A549 (cell line): Measurements from ENCODE around the gene CRADD.

Experiments
- CBX2 ChIP-seq: fragments of 200-600 bp; sonication (generic); IDR thresholded peaks from 2 replicates; pipeline ENCODE4 v1.6.1; 2016; ENCODE audit warnings: low read depth, mild to moderate bottlenecking, borderline replicate concordance
- CTCF ChIP-seq: fragments of >200 bp; sonication (Bioruptor Twin); formaldehyde crosslinking; IDR thresholded peaks from 3 replicates; pipeline ENCODE4 v1.5.1; 2016
- EP300 ChIP-seq, 2 experiments: fragments of >200 bp; sonication (Bioruptor Twin); formaldehyde crosslinking; IDR thresholded peaks; 2 replicates in 1 of 2; 3 replicates in 1 of 2; pipeline ENCODE4 v1.6.1; 2016 to 2017
- KDM1A ChIP-seq: fragments of 200-600 bp; sonication (generic); IDR thresholded peaks from 2 replicates; pipeline ENCODE4 v1.6.1; 2016; ENCODE audit warnings: low read depth, mild to moderate bottlenecking
- MAX ChIP-seq: IDR thresholded peaks from 2 replicates; pipeline ENCODE4 v1.6.1; 2012
- MYC ChIP-seq: IDR thresholded peaks from 2 replicates; pipeline ENCODE4 v1.6.1; 2012; ENCODE audit warnings: mild to moderate bottlenecking, inconsistent platforms, low read length, improper control_type of control experiment, borderline replicate concordance
- NFE2L2 ChIP-seq: fragments of 150-350 bp; conservative IDR thresholded peaks from 2 replicates; pipeline ENCODE4 v1.6.1; 2014; ENCODE audit warnings: low read length
- POLR2A ChIP-seq: IDR thresholded peaks from 2 replicates; pipeline ENCODE4 v1.6.1; 2012; ENCODE audit warnings: mild to moderate bottlenecking, low read length
- RAD21 ChIP-seq, 2 experiments: fragments of >200 bp in 1 of 2; sonication (Bioruptor Twin) in 1 of 2; formaldehyde crosslinking in 1 of 2; IDR thresholded peaks in 1 of 2; conservative IDR thresholded peaks in 1 of 2; 2 replicates in 1 of 2; 3 replicates in 1 of 2; pipeline ENCODE4 v1.6.1; 2012 to 2018; ENCODE audit warnings: inconsistent platforms in 1 of 2
- RNF2 ChIP-seq: fragments of 200-600 bp; sonication (generic); IDR thresholded peaks from 2 replicates; pipeline ENCODE4 v1.6.1; 2016; ENCODE audit warnings: low read depth, mild to moderate bottlenecking, antibody characterized with exemption, moderate library complexity, borderline replicate concordance
- SMC3 ChIP-seq: fragments of >200 bp; sonication (Bioruptor Twin); formaldehyde crosslinking; IDR thresholded peaks from 3 replicates; pipeline ENCODE4 v1.6.1; 2018; ENCODE audit warnings: inconsistent platforms
- TF ChIP-seq, protein P1 (sequence below): fragments of 450-650 bp; IDR thresholded peaks from 2 replicates; pipeline ENCODE4 v1.6.1; 2014; ENCODE audit warnings: antibody characterized with exemption
- TF ChIP-seq, protein P2 (sequence below): fragments of 200-600 bp; sonication (generic); IDR thresholded peaks from 2 replicates; pipeline ENCODE4 v1.6.1; 2016; ENCODE audit warnings: antibody characterized with exemption, mild to moderate bottlenecking, moderate library complexity

GRCh38 chr12:93783832-93784231 is 106.7 kb downstream of the CRADD start:
- TF ChIP-seq CBX2 = no peak
- TF ChIP-seq CTCF = no peak
- TF ChIP-seq SMC3 = no peak
- no peak for TF ChIP-seq RAD21 (conservative IDR thresholded peaks at IDR 0.05 in 1 of 2, IDR thresholded peaks at IDR 0.05 in 1 of 2)
- no peak for TF ChIP-seq EP300 (IDR thresholded peaks at IDR 0.05)
- TF ChIP-seq, protein P1, sequence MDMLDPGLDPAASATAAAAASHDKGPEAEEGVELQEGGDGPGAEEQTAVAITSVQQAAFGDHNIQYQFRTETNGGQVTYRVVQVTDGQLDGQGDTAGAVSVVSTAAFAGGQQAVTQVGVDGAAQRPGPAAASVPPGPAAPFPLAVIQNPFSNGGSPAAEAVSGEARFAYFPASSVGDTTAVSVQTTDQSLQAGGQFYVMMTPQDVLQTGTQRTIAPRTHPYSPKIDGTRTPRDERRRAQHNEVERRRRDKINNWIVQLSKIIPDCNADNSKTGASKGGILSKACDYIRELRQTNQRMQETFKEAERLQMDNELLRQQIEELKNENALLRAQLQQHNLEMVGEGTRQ = no peak
- no peak for TF ChIP-seq NFE2L2
- TF ChIP-seq KDM1A = no peak
- TF ChIP-seq POLR2A = no peak
- TF ChIP-seq, protein P2, sequence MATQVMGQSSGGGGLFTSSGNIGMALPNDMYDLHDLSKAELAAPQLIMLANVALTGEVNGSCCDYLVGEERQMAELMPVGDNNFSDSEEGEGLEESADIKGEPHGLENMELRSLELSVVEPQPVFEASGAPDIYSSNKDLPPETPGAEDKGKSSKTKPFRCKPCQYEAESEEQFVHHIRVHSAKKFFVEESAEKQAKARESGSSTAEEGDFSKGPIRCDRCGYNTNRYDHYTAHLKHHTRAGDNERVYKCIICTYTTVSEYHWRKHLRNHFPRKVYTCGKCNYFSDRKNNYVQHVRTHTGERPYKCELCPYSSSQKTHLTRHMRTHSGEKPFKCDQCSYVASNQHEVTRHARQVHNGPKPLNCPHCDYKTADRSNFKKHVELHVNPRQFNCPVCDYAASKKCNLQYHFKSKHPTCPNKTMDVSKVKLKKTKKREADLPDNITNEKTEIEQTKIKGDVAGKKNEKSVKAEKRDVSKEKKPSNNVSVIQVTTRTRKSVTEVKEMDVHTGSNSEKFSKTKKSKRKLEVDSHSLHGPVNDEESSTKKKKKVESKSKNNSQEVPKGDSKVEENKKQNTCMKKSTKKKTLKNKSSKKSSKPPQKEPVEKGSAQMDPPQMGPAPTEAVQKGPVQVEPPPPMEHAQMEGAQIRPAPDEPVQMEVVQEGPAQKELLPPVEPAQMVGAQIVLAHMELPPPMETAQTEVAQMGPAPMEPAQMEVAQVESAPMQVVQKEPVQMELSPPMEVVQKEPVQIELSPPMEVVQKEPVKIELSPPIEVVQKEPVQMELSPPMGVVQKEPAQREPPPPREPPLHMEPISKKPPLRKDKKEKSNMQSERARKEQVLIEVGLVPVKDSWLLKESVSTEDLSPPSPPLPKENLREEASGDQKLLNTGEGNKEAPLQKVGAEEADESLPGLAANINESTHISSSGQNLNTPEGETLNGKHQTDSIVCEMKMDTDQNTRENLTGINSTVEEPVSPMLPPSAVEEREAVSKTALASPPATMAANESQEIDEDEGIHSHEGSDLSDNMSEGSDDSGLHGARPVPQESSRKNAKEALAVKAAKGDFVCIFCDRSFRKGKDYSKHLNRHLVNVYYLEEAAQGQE = no peak
- TF ChIP-seq MYC = no peak
- no peak for TF ChIP-seq MAX
- no peak for TF ChIP-seq RNF2
